HG03060 (cell line): Measurements from ENCODE around the gene C10orf105.

Experiments
- ATAC-seq: cut with Tn5 transposase; IDR thresholded peaks from one replicate; pipeline ENCODE4 v1.9.1; 2021; ENCODE audit warnings: low read depth, moderate number of reproducible peaks; ENCODE audit not compliant: unreplicated experiment

Gene C10orf105

GRCh38 chr10:71703577-71703976 lies 16.0 kb downstream of the C10orf105 start:
- no peak for ATAC-seq

- no peak for ATAC-seq
Observed at GRCh38 chr10:71701496-71702132, 18.0 kb downstream of the C10orf105 start.

GRCh38 chr10:71700731-71701368 lies 18.7 kb downstream of the C10orf105 start:
- ATAC-seq, result no peak

- no peak for ATAC-seq
Observed at GRCh38 chr10:71698737-71699136, 20.8 kb downstream of the C10orf105 start.

- ATAC-seq, result no peak
Observed at GRCh38 chr10:71697938-71698709, 21.5 kb downstream of the C10orf105 start.

GRCh38 chr10:71696628-71697326 lies 22.8 kb downstream of the C10orf105 start:
- ATAC-seq, result no peak

- no peak for ATAC-seq
Observed at GRCh38 chr10:71695502-71696476, 23.8 kb downstream of the C10orf105 start.

GRCh38 chr10:71694567-71694968 lies 25.0 kb downstream of the C10orf105 start:
- peak; percentile 46 for ATAC-seq

- ATAC-seq, result no peak
Observed at GRCh38 chr10:71694039-71694501, 25.5 kb downstream of the C10orf105 start.

GRCh38 chr10:71693377-71693776 lies 26.2 kb downstream of the C10orf105 start:
- no peak for ATAC-seq

GRCh38 chr10:71692598-71693306 lies 26.8 kb downstream of the C10orf105 start:
- ATAC-seq, result no peak

- ATAC-seq, result no peak
Observed at GRCh38 chr10:71691405-71691804, 28.2 kb downstream of the C10orf105 start.

GRCh38 chr10:71690094-71690720 lies 29.4 kb downstream of the C10orf105 start:
- no peak for ATAC-seq

- no peak for ATAC-seq
Observed at GRCh38 chr10:71688256-71688655, 31.3 kb downstream of the C10orf105 start.

- ATAC-seq, result no peak
Observed at GRCh38 chr10:71687480-71687879, 32.1 kb downstream of the C10orf105 start.

GRCh38 chr10:71687077-71687476 lies 32.5 kb downstream of the C10orf105 start:
- no peak for ATAC-seq

- no peak for ATAC-seq
Observed at GRCh38 chr10:71685554-71686232, 33.9 kb downstream of the C10orf105 start.
